HG02610 (cell line): ENCODE results near the gene ADIPOQ.
"Not testable (repeated sequence)": the region's sequence is repeated elsewhere in the genome, so short reads cannot be mapped to it uniquely, and the experiment has no call there.

Experiments used
- ATAC-seq: cut with Tn5 transposase; IDR thresholded peaks from one replicate; pipeline ENCODE4 v1.9.1; 2021; ENCODE audit warnings: mild to moderate bottlenecking, moderate library complexity; ENCODE audit not compliant: unreplicated experiment

The ADIPOQ gene

GRCh38 chr3:186901135-186901734 lies 58.7 kb downstream of the ADIPOQ start:
- no peak for ATAC-seq

- ATAC-seq, result no peak
These were observed 59.6 kb downstream of the ADIPOQ start for GRCh38 chr3:186902154-186902553.

- ATAC-seq, result no peak
These were observed 60.2 kb downstream of the ADIPOQ start for GRCh38 chr3:186902713-186903112.

- not testable (repeated sequence) for ATAC-seq
These were observed 61.2 kb downstream of the ADIPOQ start for GRCh38 chr3:186903676-186904075.

GRCh38 chr3:186907075-186907474 lies 64.6 kb downstream of the ADIPOQ start:
- not testable (repeated sequence) for ATAC-seq
